Hair follicular keratinocyte (primary cell): ENCODE measurements around the gene USP37. TPM values are rescaled to one million over a fixed set of nuclear protein-coding genes. Genes with fewer than 3 reads are reported as not detected.

ENCODE experiments used
- total RNA-seq: library from RNA; depleted of rRNA; stranded (reverse); fragments of >200 nt; gene quantifications from 2 replicates; pipeline ENCODE4 v1.2.3, GENCODE V29; 2015

Gene USP37
- 5.4 and 5.9 TPM in 2 replicates for total RNA-seq

GRCh38 chr2:218568190-218569037, at the start of gene USP37, which contains the start of gene CNOT9:
TSS of gene USP37 (minus strand) at chr2:218568351. CDS start at chr2:218558653, 9,698 bp downstream.
TSS of gene CNOT9 (plus strand) at chr2:218568839. CDS start at chr2:218568955, 116 bp downstream.

GRCh38 chr2:218607436-218608115, 39.4 kb upstream of the USP37 start, which contains the start of gene PLCD4:
TSS of gene PLCD4 (plus strand) at chr2:218607899. CDS start at chr2:218615740, 7,841 bp downstream.

GRCh38 chr2:218418717-218419458, 149.3 kb downstream of the USP37 start, which contains the start of gene VIL1:
TSS of gene VIL1 (plus strand) at chr2:218419123. CDS start at chr2:218423779, 4,656 bp downstream.

Other genes starting within 250 kb of the USP37 start
- gene CATIP, start 211.5 kb downstream of the USP37 start, total RNA-seq, result not detected in 2 replicates
- 0.08 TPM in 1 of 2 replicates, not detected in the other for gene SLC11A1, start 186.1 kb downstream of the USP37 start, total RNA-seq
- gene CTDSP1, start 168.5 kb downstream of the USP37 start, total RNA-seq, result 50.7 and 53.1 TPM in 2 replicates
- not detected in 2 replicates for gene VIL1, start 149.2 kb downstream of the USP37 start, total RNA-seq
- 51.0 and 76.6 TPM in 2 replicates for gene CNOT9, start 488 bp upstream of the USP37 start, total RNA-seq
- 14.6 and 16.5 TPM in 2 replicates for gene PLCD4, start 39.5 kb upstream of the USP37 start, total RNA-seq
- 10.9 and 13.1 TPM in 2 replicates for gene ZNF142, start 91.3 kb upstream of the USP37 start, total RNA-seq
- 45.3 and 62.5 TPM in 2 replicates for gene BCS1L, start 91.3 kb upstream of the USP37 start, total RNA-seq
- gene RNF25, start 103.7 kb upstream of the USP37 start, total RNA-seq, result 25.2 and 32.5 TPM in 2 replicates
- 9.0 and 10.9 TPM in 2 replicates for gene STK36, start 103.7 kb upstream of the USP37 start, total RNA-seq
- gene TTLL4, start 142.5 kb upstream of the USP37 start, total RNA-seq, result 13.4 and 16.0 TPM in 2 replicates
- gene CYP27A1, start 213.8 kb upstream of the USP37 start, total RNA-seq, result 0.42 and 2.7 TPM in 2 replicates